NT2/D1 (cell line): ENCODE data around the gene SDR42E2.

Experiments used
- YY1 ChIP-seq: IDR thresholded peaks from 2 replicates; pipeline ENCODE4 v1.6.1; 2011; ENCODE audit not compliant: insufficient read length, insufficient read depth
- ZNF274 ChIP-seq: IDR thresholded peaks from 2 replicates; pipeline ENCODE4 v1.6.1; 2011; ENCODE audit warnings: mild to moderate bottlenecking, low read depth, low read length

GRCh38 chr16:22220714-22221113 lies 58.4 kb downstream of the SDR42E2 start:
- TF ChIP-seq ZNF274 (no peak), YY1 (no peak)
